Kidney tubule cell (primary cell): ENCODE measurements around the gene MANSC1.
"Not testable (repeated sequence)": the region's sequence is repeated elsewhere in the genome, so short reads cannot be mapped to it uniquely, and the experiment has no call there.

Experiments used
- DNase-seq: peaks from one replicate; pipeline ENCODE4 v3.0.0-alpha.2; 2018; ENCODE audit warnings: low spot score

Gene MANSC1

DNA sequence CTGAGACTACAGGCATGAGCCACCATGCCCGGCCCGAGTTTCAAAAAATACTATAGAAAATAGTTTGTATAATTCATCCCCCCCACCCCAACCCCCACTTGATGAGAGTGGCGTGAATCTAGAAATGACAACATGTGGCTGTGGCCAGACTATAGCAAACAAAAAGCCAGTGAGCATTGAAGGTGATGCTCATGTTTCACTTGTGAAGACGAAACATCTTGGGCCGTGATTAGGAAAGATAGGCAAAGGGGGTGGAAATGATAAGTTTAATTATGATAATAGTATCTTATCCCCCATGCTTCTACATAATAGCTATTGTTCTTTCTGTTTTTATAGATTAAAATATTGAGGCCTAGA lies 15.4 kb upstream of the MANSC1 start:
- DNase-seq: no peak

DNA sequence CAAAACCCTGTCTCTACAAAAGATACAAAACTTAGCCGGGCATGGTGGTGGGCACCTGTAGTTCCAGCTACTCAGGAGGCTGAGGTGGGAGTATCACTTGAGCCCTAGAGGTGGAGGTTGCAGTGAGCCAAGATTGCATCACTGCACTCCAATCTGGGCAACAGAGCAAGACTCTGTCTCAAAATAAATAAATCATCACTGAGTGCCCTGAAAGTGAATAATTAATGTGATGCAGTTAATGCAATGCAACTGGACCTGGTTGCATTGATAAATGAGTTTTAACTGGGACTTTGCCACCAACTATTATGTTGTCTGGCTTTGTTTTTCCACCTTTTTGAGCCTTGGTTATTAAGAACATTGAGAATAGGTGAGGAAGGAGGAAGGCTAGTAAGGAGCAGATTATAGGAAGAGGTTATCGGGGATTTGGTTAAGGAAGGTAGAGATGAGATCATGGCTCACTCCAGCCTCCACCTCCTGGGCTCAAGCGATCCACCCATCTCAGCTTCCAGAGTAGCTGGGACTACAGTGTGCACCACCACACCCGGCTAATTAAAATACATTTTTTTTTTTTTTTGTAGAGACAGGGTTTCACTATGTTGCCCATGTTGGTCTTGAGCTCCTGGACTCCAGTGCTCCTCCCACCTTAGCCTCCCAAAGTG lies 14.9 kb upstream of the MANSC1 start:
- no peak for DNase-seq

DNA sequence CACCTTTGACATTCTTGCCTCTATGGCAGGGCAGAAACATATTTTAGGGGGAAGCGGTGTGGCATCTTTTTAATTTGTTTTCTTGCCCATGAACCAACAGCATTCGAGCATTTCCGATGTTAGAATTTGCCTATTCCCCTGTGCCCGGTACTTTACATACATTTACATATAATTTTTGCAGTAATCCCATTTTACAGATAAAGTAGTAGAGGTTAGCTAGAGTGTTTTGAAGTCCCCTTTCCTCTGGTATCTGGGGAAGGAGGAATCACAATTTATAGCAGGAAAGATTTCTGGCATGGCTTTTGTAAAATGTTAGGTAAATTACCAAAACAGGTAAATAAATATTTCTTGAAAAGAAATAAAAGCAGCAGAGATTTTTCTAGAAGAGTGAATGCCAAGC lies 8.5 kb upstream of the MANSC1 start:
- DNase-seq: no peak

DNA sequence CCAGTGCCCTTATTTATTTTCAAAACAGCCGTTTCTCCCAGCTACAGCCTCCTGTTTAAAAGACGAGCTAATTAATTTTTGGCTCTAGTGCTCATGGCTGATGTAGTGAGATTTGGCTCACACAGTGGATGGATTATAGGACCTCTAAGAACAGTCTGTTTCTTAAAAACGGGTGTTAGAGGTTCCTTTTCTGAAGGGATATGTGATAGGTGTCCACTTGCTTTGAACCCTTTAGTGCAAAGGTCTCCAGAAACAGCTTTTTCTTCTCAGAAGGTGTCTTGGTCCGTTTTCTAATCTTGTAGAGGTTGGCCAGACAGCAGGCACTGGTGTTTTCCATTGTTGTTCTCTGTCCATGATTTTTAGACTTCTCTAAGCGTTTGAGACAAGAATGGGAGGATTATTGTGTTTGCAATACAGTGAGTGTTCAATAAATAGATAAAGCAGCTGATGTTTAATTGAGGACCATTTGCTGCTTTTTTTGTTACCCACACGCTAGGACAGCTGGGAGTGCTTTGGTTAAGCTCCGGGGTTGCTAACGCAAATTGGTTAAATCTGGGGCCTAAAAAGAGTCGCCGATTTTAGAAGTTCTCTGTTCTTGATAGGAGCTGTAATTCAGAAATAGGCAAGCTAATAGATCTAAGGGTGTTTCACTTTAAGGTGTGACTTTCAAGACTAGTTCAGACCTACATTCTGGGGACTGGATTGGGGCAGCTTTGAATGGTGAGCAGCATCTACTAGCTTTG lies 7.8 kb upstream of the MANSC1 start:
- no peak for DNase-seq

DNA sequence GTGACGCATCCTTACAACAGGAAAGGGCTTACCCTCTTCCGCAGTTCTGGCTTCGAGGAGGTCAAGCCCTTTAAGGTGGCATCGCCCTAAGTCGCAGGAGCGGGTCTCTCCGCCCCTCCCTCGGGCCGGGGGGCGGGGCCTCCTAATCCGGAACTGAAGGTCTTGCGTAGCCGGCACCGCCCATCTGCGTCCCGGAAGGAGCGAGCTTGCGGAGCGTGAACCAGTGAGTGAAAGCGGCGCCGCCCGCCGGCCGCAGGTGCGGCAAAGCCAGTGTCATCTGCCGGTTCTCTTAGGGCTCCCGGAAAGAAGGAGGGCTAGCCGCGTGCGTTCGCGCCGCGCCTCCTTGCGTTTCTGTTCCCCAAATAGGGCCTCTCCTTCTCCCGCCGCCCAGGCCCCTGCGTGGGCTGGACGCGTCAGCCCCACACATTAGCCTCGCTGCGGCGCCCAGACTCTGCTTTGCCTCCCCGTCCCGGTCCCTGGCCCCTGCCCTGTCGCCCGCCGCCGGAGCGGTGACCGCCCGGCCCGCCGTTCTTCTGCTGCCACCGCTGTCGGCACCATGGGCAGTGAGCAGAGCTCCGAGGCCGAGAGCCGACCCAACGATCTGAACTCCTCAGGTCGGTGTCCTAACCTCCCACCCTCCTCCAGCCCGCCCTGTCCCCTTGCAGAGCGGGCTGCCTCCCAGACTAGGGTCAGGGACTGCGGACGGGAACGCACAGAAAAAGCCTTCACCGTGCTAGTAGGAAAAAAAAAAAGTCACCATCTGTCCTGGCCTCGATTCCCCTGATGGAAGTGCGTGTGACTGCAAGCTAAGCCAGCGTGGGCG lies 7.1 kb upstream of the MANSC1 start, which contains the start of gene BORCS5:
BORCS5 (plus strand) TSS at position 183 of the 823 bp plus-strand sequence; CDS start at position 557, 374 bp downstream.
- DNase-seq: peak; percentile 98

DNA sequence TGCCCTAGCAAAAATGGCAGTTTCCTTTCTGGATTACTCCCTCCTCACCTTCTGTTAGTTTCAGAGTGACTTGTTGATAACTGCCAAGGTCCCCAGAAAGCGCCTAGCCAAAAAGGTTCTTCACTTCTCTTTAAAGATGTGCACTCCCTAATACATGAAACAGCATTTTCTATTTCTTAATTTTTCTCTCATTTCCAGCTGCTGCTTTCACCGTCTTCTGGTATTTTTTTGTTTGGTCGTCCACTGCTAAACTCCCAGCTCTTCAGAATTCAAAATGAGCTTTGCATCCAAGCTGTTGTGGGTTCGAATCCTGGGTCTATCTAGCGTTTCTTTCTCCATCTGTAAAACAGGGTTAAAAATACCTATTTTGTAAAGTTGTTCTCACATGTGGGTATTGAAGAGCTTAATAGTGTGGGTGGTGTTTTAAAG lies 6.4 kb upstream of the MANSC1 start:
- DNase-seq: no peak

DNA sequence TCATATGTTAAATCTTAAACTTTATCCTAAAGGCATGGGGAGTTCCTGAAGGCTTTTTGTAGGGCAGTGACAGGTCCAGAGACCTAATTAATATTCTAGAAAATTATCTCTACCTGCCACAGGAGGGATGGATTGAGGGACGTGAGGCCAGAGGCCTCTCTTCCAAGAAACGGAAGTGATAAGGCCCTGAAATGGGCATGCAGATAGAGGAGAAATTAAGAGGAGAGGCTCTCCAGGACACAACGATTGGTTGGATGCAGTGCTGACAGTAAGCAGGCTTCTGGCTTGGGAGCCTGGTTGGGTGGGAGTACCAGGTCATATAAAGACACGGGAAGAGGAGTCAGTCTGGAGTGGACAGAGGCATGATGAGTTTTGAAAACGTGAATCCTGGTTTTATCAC lies 3.8 kb upstream of the MANSC1 start:
- no peak for DNase-seq

DNA sequence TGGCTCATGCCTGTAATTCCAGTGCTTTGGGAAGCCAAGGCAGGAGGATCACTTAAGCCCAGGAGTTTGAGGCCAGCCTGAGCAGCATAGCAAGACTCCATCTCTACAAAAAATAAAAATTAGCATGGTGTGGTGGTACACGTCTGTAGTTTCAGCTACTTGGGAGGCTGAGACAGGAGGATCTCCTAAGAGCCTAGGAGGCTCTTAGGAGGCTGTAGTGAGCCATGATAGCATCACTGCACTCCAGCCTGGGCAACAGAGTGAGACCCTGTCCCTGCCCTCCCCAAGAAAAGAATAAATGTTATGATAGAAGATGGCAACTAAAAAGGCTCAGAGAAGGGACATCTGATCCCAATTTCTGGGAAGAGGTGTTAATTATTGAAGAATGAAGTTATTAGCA lies 3.2 kb upstream of the MANSC1 start:
- DNase-seq: no peak

DNA sequence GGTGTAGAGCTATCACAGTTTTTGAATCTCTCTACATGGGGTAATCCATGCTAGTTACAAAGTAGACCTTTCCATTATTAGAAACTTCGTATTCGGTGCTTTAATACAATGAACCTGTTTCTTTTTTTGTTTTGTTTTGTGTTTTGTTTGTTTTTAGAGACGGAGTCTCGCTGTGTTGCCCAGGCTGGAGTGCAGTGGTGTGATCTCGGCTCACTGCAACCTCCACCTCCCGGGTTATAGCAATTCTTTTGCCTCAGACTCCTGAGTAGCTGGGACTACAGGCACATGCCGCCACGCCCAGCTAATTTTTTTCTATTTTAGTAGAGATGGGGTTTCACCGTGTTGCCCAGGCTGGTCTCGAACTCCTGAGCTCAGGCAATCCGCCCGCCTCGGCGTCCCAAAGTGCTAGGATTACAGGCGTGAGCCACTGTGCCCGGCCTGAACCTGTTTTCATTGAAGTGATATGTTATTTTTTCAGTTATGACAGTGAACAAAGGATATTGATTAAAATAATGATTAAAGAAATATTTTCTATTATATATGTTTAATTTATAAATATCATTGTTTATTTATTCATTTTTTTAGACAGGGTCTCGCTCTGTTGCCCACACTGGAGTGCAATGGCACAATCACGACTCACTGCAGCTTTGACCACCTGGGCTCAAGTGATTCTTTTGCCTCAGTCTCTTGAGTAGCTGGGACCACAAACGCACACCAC lies 1.6 kb upstream of the MANSC1 start:
- DNase-seq: not testable (repeated sequence)

DNA sequence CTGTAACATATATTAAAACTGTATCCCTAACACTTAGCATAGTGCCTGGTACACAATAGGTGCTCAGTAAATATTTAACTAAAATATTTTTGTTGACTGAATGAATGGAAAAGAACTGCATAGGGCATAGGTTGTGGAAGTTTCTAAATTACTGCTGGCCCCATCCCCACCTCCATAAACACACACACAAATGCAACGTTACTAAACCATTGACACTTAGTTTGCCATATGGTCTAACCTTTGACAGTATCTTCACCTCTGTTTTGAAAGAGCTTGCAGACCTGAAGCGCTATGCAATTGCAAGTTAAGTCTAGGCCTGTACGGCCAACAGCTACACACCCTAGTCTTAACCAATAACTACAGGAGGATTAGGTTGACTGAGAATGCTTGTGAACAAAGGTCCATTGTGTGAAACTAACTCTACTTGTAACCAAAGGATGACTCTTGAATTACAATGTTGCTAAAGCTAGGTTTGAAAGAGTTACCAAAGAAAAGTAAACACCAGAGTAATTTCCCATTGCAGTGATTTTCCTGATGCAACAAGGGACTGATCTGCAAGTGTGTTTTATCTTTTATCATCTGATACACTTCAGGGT lies 924 bp upstream of the MANSC1 start:
- peak; percentile 75 for DNase-seq

DNA sequence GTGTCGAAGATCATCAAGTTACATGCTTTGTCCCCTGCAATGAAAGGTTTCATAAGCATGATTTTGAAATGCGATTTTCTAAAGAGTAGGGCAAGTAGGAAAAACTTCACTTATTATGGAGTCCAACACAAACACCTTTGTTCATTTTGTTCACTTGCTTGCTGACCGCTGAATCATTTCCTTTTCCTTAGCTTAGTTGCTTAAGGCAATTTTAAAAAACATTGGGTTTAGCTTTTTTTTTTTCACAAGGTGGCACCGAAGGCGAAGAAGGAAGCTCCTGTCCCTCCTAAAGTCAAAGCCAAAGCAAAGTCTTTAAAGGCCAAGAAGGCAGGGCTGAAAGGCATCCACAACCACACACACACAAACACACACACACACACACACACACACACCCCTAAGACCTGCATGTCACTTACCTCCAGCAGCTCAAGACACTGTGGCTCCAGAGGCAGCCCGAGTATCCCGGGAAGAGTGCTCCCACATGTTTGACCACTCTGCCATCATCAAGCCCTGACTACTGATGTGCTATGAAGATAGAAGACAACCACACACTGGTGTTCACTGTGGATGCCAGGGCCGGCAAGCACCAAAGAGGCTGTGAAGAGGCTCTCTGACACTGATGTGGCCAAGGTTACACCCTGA lies 11.4 kb downstream of the MANSC1 start:
- peak; percentile 39 for DNase-seq

DNA sequence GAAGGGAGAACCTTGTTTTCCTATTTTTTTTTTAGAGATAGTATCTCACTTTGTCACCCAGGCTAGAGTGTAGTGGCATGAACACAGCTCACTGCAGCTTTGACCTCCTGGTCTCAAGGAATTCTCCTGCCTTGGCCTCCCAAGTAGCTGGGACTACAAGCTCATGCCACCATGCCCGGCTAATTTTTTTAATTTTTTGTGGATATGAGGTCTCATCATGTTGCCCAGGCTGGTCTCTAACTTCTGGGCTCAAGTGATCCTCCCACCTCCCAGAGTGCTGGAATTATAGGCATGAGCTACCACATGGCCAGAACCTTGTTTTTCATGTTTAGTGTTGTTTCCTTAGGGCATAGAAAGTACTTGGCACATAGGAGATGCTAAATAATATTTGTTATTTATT lies 13.5 kb downstream of the MANSC1 start:
- no peak for DNase-seq

DNA sequence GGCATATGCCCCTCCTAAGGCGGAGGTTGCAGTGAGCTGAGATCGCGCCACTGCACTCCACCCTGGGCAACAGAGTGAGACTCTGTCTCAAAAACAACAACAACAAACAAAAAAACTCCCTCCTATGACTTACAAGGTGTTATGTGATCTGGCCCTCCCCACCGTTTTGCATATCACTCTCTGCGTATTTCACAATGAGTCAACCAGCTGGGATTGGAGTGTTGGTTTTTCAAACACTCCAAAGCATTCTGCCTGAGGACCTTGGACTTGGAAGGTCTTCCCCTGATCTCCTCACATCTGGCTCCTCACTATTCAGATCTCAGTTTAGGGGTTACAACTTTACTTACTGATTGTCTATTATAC lies 14.0 kb downstream of the MANSC1 start:
- DNase-seq: no peak

DNA sequence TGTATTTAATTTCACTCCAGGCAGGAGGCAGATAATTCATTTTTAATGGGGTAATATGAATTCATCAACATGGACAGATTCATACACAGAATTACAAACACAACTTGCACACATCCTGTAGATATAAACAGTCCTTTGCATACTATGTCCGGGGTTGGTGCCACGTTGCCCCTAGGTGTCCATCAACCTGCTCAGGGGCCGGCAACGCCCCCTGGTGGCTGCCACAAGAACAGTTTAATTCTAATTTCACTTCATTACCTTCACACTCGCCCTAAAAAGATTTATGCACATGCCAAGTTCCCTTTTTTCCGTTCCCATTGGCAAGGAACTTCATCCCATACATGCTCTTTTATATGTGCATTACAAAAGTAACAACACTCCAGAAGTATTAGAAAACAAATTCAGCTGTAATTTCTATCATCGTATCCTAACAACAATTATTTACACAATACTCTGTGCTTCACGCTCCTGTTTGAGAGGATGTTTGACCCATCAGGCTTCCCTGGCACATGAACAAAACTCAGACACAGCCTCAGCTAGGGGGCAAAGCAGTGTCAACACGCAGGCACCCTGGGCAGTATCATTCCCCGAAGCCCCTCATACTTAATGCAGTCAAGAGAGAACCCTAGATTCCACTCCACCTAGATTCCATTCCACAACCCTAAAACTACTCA lies 15.5 kb downstream of the MANSC1 start:
- DNase-seq: peak; percentile 67

DNA sequence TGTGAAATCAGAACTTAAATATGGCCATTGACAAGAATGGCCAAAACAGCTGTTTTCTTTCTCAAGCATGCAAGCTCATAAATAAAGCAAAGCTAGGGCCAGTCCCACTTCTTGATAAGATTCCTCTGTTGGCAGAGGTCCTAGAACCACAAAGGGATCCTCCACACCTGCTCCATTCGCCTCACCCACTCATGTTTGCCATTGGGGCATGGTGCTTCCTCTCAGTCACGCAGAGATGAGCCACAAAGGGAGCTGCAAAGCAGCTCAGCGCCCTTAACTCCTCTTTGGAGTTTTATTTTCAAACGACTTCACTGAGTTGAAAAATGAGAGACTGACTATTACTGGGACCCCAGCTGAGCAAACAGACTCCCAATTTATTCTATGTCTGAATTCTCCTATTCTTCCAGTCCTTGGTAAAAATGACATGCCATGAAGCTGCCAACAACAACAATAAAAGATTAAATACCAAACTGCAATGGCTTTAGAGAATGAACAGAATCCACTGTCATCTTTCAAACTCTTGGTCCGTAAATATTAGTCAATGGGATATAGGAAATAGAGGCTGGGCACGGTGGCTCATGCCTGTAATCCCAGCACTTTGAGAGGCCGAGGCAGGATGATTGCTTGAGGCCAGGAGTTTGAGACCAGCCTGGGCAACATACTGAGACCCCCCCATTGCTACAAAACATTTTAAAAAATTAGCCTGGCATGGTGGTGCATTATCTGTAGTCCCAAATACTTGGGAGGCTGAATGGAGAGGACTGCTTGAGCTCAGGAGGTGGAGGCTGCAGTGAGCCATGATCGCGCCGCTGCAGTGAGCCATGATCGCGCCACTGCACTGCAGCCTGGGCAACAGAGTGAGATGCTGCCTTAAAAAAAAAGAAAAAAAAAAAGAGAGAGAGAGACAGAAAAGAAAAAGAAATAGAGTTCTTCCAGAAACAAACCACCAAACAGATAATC lies 16.4 kb downstream of the MANSC1 start:
- no peak for DNase-seq

DNA sequence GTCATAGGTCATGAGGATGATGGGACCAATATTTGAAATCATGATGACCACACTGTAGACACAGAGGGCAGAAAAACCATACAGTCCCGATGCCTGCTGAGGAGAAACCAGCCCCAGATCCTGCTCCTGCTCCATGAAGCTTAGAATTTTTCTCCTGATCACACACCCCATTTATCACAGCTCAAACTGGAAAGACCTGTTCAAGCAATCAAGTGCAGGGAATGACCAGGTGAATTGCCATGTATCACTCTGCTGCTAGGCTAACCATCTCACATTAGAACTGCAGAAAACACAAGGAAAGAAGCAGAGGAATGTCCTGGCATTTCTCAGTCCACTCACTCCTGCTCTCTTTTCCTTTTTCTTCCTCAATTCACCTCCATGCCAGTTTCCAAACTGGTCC lies 18.1 kb downstream of the MANSC1 start:
- peak; percentile 32 for DNase-seq

DNA sequence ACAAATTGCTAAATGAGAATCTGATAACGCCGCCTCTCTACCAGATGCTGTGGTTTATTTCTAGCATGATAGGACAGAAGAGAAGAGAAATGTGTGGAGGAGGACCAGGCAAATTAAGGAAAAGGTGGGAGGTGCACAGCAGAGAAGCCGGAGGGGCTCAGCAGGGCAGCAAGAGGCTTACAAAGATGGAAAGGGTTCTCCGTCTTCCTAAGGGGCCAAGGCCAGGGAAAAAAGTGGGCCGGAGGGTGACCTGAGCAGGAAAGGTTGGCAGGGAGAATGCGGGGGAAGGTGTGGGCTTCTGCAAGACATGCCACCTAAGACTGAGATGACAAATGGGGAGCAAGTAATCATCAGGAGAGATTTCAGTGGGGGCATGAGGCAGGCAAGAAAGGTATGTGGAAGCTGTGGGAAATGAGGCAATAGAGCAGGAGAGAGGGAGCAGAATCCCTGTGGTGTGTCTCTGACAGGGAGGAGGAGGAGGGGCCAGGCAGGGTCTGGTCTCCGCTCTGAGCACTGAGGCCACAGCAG lies 18.7 kb downstream of the MANSC1 start:
- DNase-seq: no peak

DNA sequence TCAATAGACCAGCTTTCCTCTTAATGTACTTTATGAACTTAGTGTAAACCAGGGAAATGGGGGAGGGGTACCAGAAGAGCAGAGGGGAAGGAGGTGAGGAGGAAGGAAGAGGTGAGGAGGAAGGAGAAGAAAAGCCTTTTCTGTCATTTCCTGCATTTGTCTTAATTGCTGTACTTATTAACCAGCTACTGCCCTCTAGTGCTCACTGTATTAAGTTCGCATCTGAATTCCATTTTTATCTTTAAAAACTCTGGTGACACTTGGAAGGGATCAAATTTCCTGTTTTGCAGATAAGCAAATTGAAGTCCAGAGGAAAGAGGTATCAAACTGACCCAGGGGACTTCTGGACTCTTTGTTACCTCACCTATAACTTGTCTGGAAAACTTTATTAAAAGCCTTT lies 22.2 kb downstream of the MANSC1 start:
- DNase-seq: peak; percentile 73

DNA sequence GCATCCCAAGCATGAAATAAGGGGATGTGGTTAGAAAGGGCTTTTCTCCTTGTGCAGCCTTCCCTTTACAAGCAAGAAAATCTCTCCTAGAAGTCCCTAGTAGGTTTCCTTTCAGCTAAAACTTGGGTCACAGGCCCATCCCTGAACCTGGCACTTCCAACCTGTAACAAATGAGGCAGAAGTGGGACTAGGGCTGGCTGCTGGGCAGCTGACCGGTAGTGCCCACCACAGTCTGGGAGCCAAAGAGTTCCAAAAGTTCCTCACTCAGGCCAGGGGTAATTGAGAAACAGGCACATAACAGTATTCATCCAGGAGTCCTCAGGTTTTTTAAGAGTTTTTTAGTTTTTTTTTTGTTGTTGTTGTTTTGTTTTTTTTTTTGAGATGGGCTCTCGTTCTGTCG lies 23.8 kb downstream of the MANSC1 start:
- DNase-seq: no peak
